Activated CD8-positive, alpha-beta memory T cell treated with anti-CD3 and anti-CD28 coated beads for 24 hours (primary cell): Measurements from ENCODE around the gene DOC2A.
"Not testable (repeated sequence)": the region's sequence is repeated elsewhere in the genome, so short reads cannot be mapped to it uniquely, and the experiment has no call there.

Experiments
- DNase-seq: peaks from one replicate; pipeline ENCODE4 v3.0.0-alpha.2; 2020

Gene DOC2A

DNA sequence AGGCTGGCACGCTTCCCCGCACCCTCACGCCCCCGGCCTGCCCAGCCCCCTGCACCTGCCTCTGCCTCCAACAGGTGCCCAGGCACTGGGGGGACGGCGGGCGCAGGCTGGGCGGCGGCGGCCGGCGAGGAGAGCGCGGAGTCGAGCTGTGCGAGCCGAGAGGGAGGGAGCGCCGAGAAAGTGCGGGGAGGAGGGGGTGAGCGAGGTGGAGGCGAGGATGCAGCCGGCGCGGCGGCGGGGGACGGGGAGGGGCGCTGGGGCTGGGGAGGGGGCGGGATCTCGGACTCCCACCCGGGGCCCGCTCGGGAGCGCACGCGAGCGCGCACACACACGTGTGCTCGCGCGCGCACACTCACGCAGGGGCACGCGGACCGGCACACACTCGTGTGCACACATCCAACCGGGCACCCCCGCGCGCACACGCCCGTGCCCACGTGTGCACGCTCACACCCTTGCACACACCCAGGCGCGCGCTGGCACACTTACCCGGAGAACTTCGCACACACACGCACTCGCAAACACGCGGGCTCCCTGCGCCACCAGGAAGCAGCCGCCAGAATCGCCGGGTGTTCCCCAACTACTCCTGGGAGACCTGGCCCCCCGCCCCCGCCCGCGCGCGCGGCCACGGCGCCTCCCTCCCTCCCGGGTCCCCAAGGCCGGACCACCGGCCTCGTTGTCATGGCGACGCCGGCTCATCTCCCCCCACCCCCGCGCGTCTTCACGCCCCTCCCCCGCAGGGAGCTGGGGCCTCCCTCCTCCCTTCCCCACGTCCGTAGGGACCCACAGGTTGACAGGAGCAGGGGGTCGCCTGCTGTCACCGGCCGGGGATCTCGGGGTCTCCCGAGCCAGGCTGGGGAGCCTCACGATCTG is at the start of gene DOC2A:
Gene DOC2A (minus strand): TSS at position 184 of the 870 bp plus-strand sequence. CDS start 805 bp downstream, outside the sequence.
- DNase-seq = no peak

DNA sequence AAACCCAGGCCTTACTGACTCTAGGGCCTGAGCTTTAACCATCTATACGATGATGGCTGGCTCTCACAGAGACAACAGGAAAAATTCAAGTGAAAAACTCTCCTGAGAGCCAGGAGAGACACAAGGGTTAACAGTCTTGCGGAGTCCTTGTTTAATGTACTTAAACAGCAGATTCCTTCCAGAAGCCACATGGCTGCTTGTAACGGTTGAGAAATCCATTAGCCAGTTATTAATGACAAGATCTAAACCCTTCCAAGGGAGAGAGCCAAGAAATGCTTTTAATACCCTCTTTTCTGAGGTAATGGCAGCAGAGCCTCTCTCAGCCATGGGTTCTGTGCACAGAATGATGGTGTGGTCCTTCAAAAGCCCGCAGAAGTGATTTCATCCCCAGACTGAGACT is 49.5 kb upstream of the DOC2A start:
- no peak for DNase-seq

DNA sequence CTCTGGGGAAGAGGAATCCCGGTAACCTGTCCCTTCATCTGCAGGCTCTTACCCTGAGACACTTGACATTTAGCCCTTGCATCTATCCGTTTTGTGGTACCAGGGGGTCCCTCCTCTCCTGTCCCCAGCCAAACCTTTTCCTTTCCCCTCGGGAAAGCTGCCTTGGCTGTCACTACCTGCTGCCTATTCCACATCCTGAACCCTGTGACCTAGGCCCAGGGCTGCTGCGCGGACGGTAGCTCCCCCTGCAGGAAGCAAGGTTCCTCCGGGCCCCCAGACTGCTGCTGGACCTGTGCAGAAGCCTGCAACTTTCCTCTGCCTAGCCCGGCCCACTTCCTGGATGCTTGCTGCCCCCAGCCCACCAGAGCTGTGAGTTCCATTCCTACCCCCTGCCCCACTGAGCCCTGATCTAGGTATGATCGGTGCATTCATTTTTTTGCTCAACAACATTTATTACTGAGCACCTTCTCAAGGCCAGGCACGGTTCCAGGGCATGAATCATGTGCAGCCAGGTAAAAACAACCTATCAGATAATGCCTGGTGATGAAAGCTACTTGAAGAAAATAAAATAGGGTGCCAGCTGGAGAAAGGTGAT is 44.2 kb upstream of the DOC2A start:
- DNase-seq = peak; percentile 70

DNA sequence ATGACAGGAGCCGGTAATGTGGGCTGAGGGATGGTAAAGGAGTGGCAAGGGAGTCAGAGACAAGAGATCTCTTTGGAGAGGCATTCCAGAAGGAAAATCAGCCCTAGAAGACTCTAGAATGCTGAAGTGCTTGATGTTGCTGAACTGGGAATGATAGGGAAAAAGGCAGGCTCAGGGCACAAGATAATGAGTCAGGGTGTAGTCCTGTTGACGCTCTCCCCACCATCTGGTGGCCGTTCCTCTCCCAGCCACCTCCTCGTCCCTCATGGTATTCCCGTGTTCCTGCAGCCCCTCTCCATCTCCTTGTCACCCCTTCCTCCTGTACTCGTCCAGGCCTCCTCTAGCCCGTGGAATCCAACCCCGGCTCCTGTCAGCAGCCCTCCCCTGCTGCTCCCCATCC is 43.6 kb upstream of the DOC2A start:
- no peak for DNase-seq

DNA sequence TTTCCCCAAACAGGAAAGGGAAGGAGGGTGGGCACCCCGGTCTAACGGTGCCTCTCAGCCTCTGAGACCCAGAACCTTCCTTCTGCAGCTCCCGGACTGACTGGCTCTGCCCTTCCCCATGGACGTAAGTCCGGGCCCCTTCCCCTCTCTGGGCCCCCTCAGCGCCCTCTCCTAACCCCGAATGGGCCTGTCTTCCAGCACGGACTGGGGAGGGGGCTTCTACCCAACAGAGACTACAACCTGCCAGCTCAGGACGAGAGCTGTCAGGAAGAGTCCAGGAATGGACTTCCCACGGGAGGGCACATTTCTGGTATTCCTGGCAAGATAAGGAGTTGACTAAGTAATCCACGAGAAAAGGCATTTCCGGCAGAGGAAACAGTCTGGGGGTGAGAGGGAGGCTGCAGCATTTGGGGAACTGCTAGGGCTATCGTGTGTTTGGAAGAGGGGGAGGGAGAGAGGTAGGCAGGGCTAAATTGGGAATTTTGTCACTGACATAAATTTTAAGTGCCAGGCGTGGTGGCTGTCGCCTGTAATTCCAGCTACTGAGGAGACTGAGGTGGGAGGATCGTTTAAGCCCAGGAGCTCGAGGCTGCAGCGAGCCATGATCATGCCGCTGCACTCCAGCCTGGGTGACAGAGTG is 42.7 kb upstream of the DOC2A start:
- no peak for DNase-seq

DNA sequence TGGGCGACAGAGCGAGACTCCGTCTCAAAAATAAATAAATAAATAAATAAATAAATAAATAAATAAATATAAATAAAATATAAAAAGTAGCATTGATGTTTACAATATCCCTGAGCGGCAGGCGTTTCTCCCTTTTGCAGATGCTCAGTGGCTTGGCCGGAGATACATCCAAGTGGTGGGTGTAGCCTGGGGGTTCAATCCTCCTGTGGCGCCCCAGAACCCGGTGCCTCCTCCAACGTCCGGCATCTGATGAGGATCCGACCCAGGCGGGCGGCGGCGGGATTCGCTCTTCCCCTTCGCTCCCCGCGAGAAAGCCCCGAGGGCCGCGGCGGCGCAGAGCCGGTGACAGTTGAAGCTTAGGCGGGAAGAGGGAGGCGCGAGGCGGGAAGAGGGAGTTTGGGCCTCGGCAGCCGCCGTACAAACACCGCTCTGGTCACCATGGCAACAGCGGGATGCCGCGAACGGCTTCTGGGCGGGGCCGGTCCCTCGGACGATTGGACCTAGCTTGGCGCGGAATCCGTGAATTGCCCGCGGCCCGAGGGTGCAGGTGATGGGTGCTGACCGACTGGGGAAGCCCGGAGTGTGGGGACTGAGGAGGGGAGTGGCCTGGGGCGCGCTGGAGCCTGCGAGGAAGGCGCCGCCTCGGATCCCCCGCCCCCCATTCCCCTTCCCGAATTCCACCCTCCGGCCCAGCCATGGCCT is 42.0 kb upstream of the DOC2A start:
- peak; percentile 97 for DNase-seq

DNA sequence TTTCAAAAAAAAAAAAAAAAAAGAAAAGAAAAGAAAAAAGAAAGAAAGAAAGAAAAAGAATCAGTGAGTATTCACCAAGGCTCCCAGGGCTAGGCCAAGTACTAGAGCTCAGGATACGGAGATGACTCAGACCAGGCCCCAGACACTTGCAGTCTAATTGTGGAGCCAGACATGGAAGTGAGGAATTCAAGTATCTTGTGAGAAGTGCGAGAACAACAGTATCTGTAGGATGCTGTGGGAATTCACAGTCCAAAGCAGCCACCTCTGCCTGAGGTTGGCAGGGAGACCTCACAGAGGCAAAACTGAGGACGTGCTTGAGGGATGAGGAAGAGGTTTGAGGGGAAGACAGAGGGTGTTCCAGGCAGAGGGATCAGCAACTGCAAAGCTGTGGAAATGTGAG is 40.7 kb upstream of the DOC2A start:
- no peak for DNase-seq

DNA sequence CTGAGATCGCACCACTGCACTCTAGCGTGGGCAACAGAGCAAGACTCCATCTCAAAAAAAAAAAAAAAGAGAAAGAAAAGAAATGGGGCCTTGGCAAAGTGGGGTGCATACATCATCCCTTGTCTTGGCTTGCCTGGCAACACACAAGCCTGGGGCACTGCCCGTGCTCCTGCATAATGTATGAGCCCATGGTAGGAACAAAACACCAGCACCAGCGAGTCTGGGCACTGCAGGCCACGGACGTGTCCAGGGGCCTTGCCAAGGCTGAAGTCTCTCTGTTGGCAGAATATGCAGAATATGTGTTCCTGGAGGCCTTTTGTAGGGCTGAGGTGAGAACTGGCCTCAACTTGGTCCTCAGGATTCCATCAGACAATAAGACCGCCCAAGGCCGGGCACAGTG is 39.0 kb upstream of the DOC2A start:
- no peak for DNase-seq

DNA sequence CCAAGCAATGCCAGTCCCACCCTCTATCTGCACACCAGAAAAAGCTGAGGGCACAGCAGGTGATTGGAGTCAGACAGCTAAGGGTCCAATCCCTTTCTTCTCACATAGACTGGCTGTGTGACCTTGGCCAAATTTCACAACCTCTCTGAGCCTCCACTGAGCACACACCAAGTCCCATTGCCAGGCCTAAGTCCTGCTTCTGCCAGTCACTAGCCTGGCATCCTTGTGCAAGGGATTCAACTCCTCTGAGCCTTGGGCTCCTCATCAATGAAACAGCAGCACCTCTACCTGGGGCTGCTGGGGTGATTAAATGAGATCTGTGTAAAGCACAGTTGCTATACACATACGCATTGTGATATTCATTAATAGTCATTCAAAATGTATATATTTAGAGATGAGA is 35.8 kb upstream of the DOC2A start:
- DNase-seq = no peak

DNA sequence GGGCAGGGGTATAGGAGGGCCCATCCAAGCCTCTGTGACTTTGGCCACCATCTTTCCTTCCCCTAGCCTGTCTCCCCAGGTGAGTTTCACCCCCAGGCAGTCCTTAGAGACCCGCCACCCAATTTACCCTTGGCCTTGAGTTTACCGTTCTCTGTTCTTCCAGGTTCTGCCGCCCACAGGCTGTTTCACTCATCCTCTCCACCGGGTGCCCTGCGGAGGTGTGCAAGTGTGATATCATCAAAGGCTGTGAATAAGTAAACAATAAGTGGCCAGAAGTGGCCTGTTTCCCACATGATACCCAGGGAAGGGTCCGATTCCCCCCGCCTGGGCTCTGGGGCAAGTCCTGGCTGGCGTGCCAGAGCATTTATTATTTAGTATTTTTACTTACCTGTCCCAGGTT is 35.4 kb upstream of the DOC2A start:
- no peak for DNase-seq

DNA sequence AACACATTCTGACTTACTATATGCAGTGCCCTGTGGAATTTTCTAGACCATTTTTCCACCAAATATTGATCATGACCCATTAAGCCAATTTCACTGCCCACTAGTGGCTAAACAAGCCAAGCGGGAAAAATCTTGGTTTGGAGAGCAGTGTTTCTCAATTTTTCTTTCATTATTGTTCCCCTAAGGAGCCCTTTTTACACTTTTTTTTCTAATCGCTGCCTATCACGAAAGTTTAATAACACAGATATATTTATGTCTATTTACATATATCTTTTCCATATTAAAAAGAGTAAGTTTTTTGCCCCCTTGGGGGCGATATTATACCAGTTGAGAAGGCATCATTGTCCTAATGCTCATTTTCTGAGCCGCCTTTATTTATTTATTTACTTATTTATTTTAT is 31.0 kb upstream of the DOC2A start:
- no peak for DNase-seq

DNA sequence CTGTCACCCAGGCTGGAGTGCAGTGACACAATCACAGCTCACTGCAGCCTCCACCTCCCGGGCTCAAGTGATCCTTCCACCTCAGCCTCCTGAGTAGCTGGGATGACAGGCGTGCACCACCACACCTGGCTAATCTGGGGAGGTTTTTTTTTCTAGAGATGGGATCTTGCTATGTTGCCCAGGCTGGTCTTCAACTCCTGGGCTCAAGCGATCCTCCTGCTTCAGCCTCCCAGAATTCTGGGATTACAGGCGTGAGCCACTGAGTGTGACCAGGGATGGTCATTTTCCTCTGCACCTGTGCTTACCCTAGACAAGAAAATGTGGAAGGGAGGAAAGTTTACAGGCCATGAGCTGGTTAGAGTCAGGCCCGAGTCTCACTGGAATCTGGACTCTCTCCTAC is 29.9 kb upstream of the DOC2A start:
- DNase-seq = not testable (repeated sequence)

DNA sequence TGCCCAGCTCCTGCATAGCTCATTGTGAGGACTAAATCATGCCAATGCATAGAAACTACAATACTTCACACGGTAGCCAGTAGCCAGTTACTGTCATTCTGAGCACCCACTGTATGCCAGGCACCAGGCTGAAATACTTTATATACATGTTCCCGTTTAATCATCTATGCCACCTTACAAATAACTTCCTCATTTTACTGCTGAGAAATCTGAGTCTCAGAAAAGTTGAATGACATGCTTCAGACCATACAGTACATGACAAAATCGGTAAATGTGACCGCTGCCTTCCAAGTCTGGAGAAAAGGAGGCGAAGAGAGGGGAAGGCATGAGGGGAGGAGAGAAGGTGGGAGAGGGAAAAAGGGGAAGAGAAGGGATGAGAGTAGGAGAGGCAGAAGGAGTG is 29.4 kb upstream of the DOC2A start:
- no peak for DNase-seq

DNA sequence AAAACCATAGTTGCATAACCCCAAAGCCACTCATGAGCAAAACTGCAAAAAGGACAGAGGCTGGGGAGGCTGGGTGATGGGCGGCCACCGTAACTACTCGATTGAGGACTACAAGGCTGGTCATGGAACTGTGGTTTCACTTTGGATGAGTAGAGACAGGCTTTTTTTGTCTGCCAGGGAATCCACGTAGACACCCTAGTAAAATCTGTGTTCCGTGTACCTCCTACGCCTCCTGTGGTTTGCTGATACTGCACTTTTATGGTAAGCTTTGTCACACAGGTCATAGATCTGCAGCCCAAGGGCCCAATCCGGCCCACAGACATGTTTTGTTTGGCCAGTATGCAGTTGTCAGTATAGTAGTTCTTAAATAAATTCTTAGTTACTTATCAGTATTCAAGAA is 22.4 kb upstream of the DOC2A start:
- no peak for DNase-seq

DNA sequence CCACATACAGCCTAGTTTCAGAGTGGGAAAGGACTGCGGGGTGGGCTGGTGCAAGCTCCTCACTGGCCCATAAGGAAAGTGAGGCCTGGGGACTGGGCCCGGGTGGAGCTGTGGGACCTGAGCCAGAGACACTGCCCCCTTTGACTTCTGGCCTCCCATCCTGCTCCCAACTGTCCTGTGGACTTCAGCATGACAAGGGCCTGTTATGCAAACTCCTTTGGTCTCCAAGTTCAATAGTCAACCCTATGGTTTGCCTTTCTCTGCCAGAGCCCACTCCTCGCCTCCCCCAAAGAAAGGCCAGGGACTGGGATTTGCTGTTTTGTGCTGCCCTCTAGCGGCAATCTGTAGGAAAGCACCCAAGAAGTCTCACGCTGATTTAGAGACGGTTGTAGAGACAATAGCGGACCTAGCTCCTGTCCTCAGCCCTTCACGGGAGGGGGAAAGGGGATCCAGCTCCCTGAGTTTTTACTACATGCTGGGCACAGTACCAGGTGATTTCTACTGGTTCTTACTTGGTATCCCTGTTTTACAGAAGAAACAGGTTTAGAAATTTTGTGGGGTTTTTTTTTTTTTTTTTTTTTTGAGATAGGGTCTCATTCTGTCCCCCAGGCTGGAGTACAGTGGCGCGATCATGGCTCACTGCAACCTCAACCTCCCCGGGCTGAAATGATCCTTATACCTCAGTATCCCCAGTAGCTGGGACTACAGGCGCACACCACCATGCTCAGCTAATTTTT is 21.4 kb upstream of the DOC2A start:
- DNase-seq = peak; percentile 84

DNA sequence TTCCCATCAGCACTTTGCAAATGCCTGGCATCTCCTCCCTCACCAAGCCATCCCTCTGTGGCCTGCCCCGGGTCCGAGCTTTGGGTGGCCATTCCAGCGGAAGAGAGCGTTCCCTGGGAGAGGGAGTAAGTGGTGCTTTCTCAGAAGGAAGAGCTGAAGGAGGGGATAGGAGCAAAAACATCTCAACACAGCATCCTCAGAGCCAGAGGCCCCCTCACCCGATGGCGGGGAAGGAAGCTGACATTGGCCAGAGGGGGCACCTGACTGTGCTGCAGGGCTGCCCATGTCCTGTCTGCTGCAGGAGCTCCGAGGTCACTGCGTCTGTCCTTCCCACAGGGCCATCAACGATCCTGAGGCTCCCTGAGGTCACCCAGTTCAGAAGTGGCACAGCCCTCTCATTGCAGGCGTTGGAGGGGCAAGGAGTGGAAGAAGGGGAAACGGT is 20.7 kb upstream of the DOC2A start:
- no peak for DNase-seq

DNA sequence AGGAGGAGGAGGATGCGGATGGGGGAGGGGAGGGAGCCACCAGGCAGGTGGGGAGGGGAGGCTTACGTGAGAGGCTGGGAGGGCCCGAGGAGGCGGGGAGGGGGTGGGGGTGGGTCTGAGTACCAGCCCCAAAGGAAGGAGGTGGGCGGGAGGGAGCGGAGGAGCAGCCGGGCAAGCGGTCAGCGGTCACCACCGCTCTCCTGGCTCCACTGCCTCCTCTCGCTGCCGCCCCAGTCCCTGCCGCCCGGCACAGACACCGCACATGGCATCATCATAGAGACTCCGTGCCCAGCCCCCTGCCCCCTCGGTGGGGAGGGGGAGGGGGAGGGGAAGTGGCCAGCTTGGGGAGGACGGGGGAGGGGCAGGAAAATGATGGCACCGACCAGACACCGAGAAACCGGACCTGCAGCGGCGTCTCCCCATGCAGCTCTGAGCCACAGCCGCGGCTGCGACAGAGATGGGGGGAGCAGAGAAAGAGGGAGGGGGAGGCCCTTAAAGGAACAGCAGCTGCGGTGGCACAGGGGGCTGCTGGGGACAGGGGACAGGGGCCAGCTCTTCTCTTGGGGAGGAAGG is 20.1 kb upstream of the DOC2A start, which contains the start of gene TLCD3B:
Gene TLCD3B (minus strand): TSS at position 431 of the 573 bp plus-strand sequence. CDS start 744 bp downstream, outside the sequence.
- DNase-seq = no peak

DNA sequence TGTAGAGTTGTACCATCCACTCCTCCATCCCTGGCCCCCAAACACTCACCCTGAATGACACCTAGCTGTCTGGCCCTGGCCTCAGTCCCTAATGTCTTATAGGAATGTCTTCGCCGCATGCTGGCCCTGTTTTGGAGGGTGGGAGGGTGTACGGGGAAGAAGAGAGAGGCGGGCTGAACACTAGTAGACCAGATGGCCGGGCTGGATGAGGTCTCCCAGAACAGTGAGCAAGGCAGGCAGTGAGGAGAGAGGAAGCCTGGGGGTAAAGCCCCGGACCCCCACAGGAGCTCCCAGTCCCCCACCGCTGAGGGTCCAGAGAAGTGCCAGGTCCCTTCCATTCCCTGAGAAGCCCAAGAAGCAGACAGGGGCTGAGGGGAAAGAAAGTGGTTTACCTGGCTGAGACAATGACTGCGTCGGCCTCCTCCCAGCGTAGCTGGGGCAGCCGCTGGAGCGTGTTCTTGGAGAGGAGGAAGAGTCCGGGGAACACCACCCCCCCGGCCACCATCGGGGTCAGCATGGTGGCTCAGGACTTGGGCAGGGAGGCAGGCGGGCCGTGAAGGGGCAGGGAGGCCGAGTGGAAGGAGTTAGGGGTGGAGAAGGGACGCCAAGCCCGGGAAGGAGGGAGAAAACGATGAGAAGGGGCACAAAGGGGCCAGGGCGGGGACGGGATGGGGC is 19.3 kb upstream of the DOC2A start:
- DNase-seq = no peak

DNA sequence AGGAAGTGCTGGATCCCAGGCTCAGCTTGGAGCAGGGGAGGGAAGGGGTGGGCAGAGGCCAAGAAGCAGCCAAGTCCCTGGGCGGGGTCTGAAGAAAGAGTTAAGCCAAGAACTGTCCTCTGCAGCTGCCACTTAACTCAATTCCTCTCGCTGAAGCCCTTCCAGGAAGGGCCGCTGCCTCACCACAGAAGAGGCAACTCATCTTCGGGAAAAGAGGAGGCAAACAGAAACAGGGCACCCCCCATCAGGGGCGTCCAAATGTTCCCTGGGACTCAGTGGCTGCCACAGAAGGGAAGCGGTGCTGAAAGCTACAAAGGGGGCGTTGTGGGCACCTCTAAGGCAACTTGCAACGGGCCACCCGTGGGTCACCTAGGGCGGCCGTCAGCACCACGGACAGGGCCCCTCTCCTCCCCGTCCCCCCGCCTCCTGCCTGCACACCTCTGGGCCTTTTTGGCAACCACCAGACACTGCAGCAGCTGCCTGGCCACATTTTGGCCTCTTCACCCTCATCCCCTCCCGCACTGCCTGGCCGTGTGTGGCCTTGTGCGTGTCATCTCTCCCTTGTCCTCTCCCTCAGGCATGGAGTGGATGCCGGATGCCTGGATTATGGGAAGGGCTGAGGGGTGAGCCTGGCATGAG is 17.7 kb upstream of the DOC2A start:
- peak; percentile 66 for DNase-seq

DNA sequence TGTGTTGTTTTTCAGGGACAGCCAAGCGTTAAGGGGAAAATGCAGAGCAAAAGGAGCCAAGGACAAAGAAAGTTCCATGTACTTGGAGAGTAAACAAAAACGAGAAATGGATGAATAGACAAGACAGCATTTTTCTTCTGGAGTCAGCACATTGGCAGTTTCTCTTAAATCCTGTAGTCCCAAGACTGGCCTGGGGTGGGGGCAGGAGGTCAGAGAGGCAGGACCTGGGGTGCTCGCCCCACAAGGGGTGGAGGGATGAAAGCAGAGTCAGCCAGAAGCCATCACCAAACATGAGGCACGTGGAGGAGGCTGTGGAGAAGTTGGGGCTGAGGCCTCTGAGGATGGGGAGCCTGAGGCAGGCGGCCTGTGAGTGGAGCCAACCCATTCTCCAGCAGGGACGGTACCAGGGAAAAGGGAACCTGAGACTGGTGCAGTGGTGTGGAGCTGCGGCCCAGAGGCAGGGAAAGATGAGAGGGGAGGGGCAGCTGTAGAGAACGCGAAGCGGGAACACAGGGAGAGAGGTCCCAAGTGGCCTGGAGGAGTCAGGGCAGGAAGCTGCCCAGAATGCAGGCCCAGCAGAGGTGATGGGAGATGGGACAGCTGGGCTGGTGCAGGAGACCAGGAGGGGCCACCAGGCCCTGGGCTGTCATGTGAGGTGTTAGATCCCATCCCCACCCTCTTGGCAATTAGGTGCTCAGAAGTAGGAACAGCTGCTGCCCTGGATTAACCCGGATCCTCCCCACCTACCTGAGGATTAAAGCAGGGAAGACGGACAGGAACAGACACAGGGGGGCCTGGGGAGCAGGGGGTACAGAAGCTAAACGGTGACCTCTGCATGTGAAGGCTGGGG is 17.0 kb upstream of the DOC2A start:
- DNase-seq = no peak
